Measurements from ENCODE around the gene OSBPL8. TPM values are rescaled to one million over a fixed set of nuclear protein-coding genes. Genes with fewer than 3 reads are reported as not detected.
A peak's percentile ranks its signal among the peaks of the same experiment; 100 is the strongest.

The OSBPL8 gene
- total RNA-seq, 4 donors from 2014 or later: 25.6 to 46.0 (median 43.4) TPM

DNA sequence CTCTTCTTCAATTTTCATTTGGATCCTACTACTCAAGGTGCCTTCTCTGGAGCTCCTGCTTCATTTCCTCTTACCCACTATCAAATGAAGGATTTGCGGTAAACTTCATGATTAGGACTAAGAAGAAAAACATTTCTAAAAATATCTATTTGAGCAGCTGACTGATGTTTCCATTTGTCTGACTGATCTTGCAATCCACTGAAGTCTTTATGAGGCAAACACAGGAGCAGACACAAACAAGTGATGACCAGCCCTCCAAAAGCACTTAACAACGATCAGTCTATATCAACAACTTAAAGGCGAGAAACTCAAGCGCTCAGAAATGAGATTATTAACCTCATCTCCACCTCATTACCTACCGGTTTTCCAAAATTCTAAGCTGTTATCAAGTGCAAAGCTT, 26.2 kb downstream of the OSBPL8 start:
- peak; percentile 32 to 68 for ATAC-seq
- H3K4me3 ChIP-seq: peak overlapping the region in 1 of 4 donors; percentile 32
- TF ChIP-seq POLR2A (IDR thresholded peaks at IDR 0.05): peak; percentile 13 to 37
- TF ChIP-seq, protein P1, sequence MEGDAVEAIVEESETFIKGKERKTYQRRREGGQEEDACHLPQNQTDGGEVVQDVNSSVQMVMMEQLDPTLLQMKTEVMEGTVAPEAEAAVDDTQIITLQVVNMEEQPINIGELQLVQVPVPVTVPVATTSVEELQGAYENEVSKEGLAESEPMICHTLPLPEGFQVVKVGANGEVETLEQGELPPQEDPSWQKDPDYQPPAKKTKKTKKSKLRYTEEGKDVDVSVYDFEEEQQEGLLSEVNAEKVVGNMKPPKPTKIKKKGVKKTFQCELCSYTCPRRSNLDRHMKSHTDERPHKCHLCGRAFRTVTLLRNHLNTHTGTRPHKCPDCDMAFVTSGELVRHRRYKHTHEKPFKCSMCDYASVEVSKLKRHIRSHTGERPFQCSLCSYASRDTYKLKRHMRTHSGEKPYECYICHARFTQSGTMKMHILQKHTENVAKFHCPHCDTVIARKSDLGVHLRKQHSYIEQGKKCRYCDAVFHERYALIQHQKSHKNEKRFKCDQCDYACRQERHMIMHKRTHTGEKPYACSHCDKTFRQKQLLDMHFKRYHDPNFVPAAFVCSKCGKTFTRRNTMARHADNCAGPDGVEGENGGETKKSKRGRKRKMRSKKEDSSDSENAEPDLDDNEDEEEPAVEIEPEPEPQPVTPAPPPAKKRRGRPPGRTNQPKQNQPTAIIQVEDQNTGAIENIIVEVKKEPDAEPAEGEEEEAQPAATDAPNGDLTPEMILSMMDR (IDR thresholded peaks at IDR 0.05 in 4 of 5, conservative IDR thresholded peaks at IDR 0.05 in 1 of 5): no peak
- peaks cover 21 to 29% of the 10 kb centered on the region in 2 donors for H3K4me1 ChIP-seq
- H3K36me3 ChIP-seq: no peaks in the 10 kb centered on the region
- intact Hi-C loops (cut with DNase I; ENCODE audit: low total_unique reads) (loop anchor here (2.0 to 5.0 kb wide), 3 partner anchors 55 to 266 kb away; no protein-coding TSS in a partner anchor), in situ Hi-C loops (cut with MboI; ENCODE audit: low sequenced_read_pairs in 4 of 4) (no loop called here)
- H3K9me3 ChIP-seq: no peaks in the 10 kb centered on the region
- H3K27me3 ChIP-seq: no peaks in the 10 kb centered on the region
- peak overlapping the region; percentile 45 to 67 (median 53) for H3K27ac ChIP-seq
- DNase-seq: no peak

- intact Hi-C loops (cut with DNase I; ENCODE audit: low total_unique reads) (loop anchor here (2.0 to 5.0 kb wide), 3 partner anchors 56 to 265 kb away; no protein-coding TSS in a partner anchor), in situ Hi-C loops (cut with MboI; ENCODE audit: low sequenced_read_pairs in 4 of 4) (no loop called here)
- no peak for ATAC-seq
- Histone ChIP-seq H3K36me3 (no peaks in the 10 kb centered on the region), H3K4me3 (no peak overlapping the region), H3K4me1 (peaks cover 21 to 29% of the 10 kb centered on the region in 2 donors), H3K9me3 (no peaks in the 10 kb centered on the region), H3K27ac (peak overlapping the region; percentile 45 to 67 (median 53)), H3K27me3 (no peaks in the 10 kb centered on the region)
- DNase-seq: no peak
- no peak for TF ChIP-seq POLR2A (IDR thresholded peaks at IDR 0.05)
- TF ChIP-seq, protein P1 (IDR thresholded peaks at IDR 0.05 in 4 of 5, conservative IDR thresholded peaks at IDR 0.05 in 1 of 5): no peak
These were observed 27.1 kb downstream of the OSBPL8 start for GRCh38 chr12:76532520-76532919.

DNA sequence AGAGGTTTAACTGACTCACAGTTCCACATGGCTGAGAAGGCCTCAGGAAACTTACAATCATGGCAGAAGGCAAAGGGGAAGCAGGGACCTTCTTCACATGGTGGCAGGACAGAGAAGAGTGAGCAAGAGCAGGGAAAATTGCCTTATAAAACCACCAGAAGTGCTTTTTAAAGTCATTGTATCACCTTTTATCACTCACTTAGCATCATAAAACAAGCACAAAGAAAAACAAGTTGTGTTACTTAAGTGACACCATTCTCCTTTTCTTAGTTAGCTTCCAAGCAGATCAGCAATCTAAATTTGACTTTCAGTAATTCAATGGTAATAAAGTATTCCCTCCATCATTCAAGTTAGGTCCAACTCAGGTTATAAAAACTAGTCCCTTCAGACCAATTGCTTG, 28.5 kb downstream of the OSBPL8 start:
- Histone ChIP-seq H3K4me1 (peaks cover 21 to 29% of the 10 kb centered on the region in 2 donors), H3K27me3 (no peaks in the 10 kb centered on the region), H3K4me3 (no peak overlapping the region), H3K9me3 (no peaks in the 10 kb centered on the region), H3K27ac (peak overlapping the region; percentile 12 to 63 (median 42)), H3K36me3 (no peaks in the 10 kb centered on the region)
- ATAC-seq (no peak), DNase-seq (no peak)
- intact Hi-C loops (cut with DNase I; ENCODE audit: low total_unique reads) (loop anchor here (5.0 kb wide), 2 partner anchors 59 to 264 kb away; no protein-coding TSS in a partner anchor), in situ Hi-C loops (cut with MboI; ENCODE audit: low sequenced_read_pairs in 4 of 4) (no loop called here)
- TF ChIP-seq, protein P1 (IDR thresholded peaks at IDR 0.05 in 4 of 5, conservative IDR thresholded peaks at IDR 0.05 in 1 of 5): no peak
- TF ChIP-seq POLR2A (IDR thresholded peaks at IDR 0.05): no peak

DNA sequence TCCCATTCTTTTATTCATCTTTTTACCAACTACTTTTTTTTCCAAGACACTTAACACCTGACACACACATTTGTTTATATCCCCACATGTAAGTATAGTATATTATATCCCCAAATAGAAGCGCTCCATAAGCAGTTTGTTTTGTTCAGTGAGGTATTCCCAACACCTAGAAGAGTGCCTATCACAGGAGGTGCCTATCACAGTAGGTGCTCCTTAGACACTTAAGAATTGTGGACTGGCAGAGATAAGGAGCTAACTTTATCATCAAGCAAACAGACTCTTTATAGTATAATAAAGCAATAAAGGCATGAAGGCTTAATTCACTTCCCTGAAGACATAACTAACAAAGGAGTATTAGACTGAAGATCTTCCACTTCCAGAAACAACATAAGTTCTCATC, 29.1 kb downstream of the OSBPL8 start:
- no peak overlapping the region for H3K4me3 ChIP-seq
- DNase-seq (no peak), ATAC-seq (no peak)
- TF ChIP-seq, protein P1 (IDR thresholded peaks at IDR 0.05 in 4 of 5, conservative IDR thresholded peaks at IDR 0.05 in 1 of 5): no peak
- no peak for TF ChIP-seq POLR2A (IDR thresholded peaks at IDR 0.05)
- intact Hi-C loops (cut with DNase I; ENCODE audit: low total_unique reads) (loop anchor here (5.0 kb wide), 2 partner anchors 58 to 263 kb away; no protein-coding TSS in a partner anchor), in situ Hi-C loops (cut with MboI; ENCODE audit: low sequenced_read_pairs in 4 of 4) (no loop called here)
- H3K27ac ChIP-seq: peak overlapping the region in 3 of 4 donors; percentile 38 to 63 (median 45)
- no peaks in the 10 kb centered on the region for H3K36me3 ChIP-seq
- no peaks in the 10 kb centered on the region for H3K9me3 ChIP-seq
- no peaks in the 10 kb centered on the region for H3K27me3 ChIP-seq
- H3K4me1 ChIP-seq: peaks cover 21 to 29% of the 10 kb centered on the region in 2 donors
